Endometrial microvascular endothelial cells (primary cell): ENCODE results near the gene AOX1. TPM values are rescaled to one million over a fixed set of nuclear protein-coding genes. Genes with fewer than 3 reads are reported as not detected.
"Not testable (repeated sequence)": the region's sequence is repeated elsewhere in the genome, so short reads cannot be mapped to it uniquely, and the experiment has no call there.

ENCODE experiments used
- in situ Hi-C: cut with HindIII; loops from 2 replicates; pipeline ENCODE4 v1.10.0; 2017; ENCODE audit warnings: low sequenced_read_pairs, low pct_unique_long_range_greater_than_20kb; ENCODE audit errors: inconsistent ontology term
- total RNA-seq: library from RNA; depleted of rRNA; stranded (reverse); fragments of >200 nt; gene quantifications from one replicate; pipeline ENCODE4 v1.2.3, GENCODE V29; 2015; ENCODE audit errors: inconsistent ontology term

Gene AOX1
- total RNA-seq, 1 donor from 2014 or later: 24.7 TPM

GRCh38 chr2:200658278-200658864 lies 72.6 kb downstream of the AOX1 start:
- in situ Hi-C loops: no loop called here

- in situ Hi-C loops: no loop called here
Observed at GRCh38 chr2:200659410-200659809, 73.6 kb downstream of the AOX1 start.

GRCh38 chr2:200661477-200661876 lies 75.7 kb downstream of the AOX1 start:
- in situ Hi-C loops: no loop called here

GRCh38 chr2:200662727-200663126 lies 76.9 kb downstream of the AOX1 start:
- in situ Hi-C loops: no loop called here

- in situ Hi-C loops: no loop called here
Observed at GRCh38 chr2:200664770-200665494, 79.1 kb downstream of the AOX1 start.

- in situ Hi-C loops: no loop called here
Observed at GRCh38 chr2:200665626-200666453, 80.0 kb downstream of the AOX1 start.

- in situ Hi-C loops: no loop called here
Observed at GRCh38 chr2:200667413-200667812, 81.6 kb downstream of the AOX1 start.

GRCh38 chr2:200668478-200668877 lies 82.7 kb downstream of the AOX1 start:
- in situ Hi-C loops: no loop called here

- in situ Hi-C loops: no loop called here
Observed at GRCh38 chr2:200669308-200669707, 83.5 kb downstream of the AOX1 start.

- in situ Hi-C loops: no loop called here
Observed at GRCh38 chr2:200670313-200670712, 84.5 kb downstream of the AOX1 start.

- in situ Hi-C loops: no loop called here
Observed at GRCh38 chr2:200670751-200671150, 84.9 kb downstream of the AOX1 start.

- in situ Hi-C loops: no loop called here
Observed at GRCh38 chr2:200673191-200673590, 87.4 kb downstream of the AOX1 start.

- in situ Hi-C loops: no loop called here
Observed at GRCh38 chr2:200674837-200675236, 89.0 kb downstream of the AOX1 start.

GRCh38 chr2:200677171-200677570 lies 91.4 kb downstream of the AOX1 start:
- in situ Hi-C loops: no loop called here

- in situ Hi-C loops: no loop called here
Observed at GRCh38 chr2:200677721-200678532, 92.1 kb downstream of the AOX1 start.

GRCh38 chr2:200679127-200679526 lies 93.3 kb downstream of the AOX1 start:
- in situ Hi-C loops: no loop called here

- in situ Hi-C loops: no loop called here
Observed at GRCh38 chr2:200679535-200679934, 93.7 kb downstream of the AOX1 start.

GRCh38 chr2:200681697-200682096 lies 95.9 kb downstream of the AOX1 start:
- in situ Hi-C loops: no loop called here

- in situ Hi-C loops: not testable (repeated sequence)
Observed at GRCh38 chr2:200682407-200682806, 96.6 kb downstream of the AOX1 start.
